Liver (tissue), 9 donors: ENCODE data around the gene OR52K2. TPM values are rescaled to one million over a fixed set of nuclear protein-coding genes. Genes with fewer than 3 reads are reported as not detected.

Source experiments
- DNase-seq: peaks from one replicate; pipeline ENCODE4 v3.0.0-alpha.2; 2017; ENCODE audit warnings: low spot score
- H3K27ac ChIP-seq, 2 donors: one replicate each; pipeline ENCODE4 v1.7.0; 2013; ENCODE audit warnings: inconsistent platforms in 2 of 2, low read length in 2 of 2, control low read depth in 1 of 2, low read depth in 1 of 2, mild to moderate bottlenecking in 1 of 2
- H3K27me3 ChIP-seq, 4 donors: one replicate each; pipeline versions ENCODE4 v1.6.1 to v1.7.0; 2013; ENCODE audit warnings: low read length in 3 of 4, inconsistent platforms in 1 of 4, mild to moderate bottlenecking in 1 of 4, moderate library complexity in 1 of 4; ENCODE audit not compliant: control insufficient read depth in 4 of 4, insufficient read depth in 4 of 4
- H3K36me3 ChIP-seq, 4 donors: one replicate each; pipeline versions ENCODE4 v1.6.1 to v1.7.0; 2013; ENCODE audit warnings: low read length in 3 of 4, mild to moderate bottlenecking in 3 of 4, low read depth in 1 of 4, moderate library complexity in 1 of 4; ENCODE audit not compliant: control insufficient read depth in 4 of 4, insufficient read depth in 3 of 4
- H3K4me1 ChIP-seq, 4 donors: one replicate each; pipeline versions ENCODE4 v1.6.1 to v1.7.0; 2013; ENCODE audit warnings: low read length in 3 of 4, mild to moderate bottlenecking in 3 of 4, moderate library complexity in 1 of 4; ENCODE audit not compliant: control insufficient read depth in 4 of 4, insufficient read depth in 4 of 4
- H3K4me3 ChIP-seq, 3 donors: one replicate each; pipeline versions ENCODE4 v1.6.1 to v1.7.0; 2013; ENCODE audit warnings: low read length in 3 of 3, control low read depth in 1 of 3, low read depth in 1 of 3, mild to moderate bottlenecking in 1 of 3
- H3K9ac ChIP-seq, 2 donors: one replicate each; pipeline ENCODE4 v1.7.0; 2013; ENCODE audit warnings: low read length in 2 of 2, mild to moderate bottlenecking in 2 of 2, moderate library complexity in 2 of 2, control low read depth in 1 of 2, low read depth in 1 of 2
- H3K9me3 ChIP-seq, 4 donors: one replicate each; pipeline versions ENCODE4 v1.6.1 to v1.7.0; 2013; ENCODE audit warnings: low read length in 3 of 4; ENCODE audit not compliant: control insufficient read depth in 4 of 4
- ATF3 ChIP-seq: IDR thresholded peaks from 2 replicates; pipeline ENCODE4 v1.6.1; 2016; ENCODE audit warnings: antibody characterized with exemption
- CTCF ChIP-seq: fragments of 150-350 bp; IDR thresholded peaks from 2 replicates; pipeline ENCODE4 v1.5.1; 2017; ENCODE audit warnings: improper control_type of control experiment, low read depth, low read length; ENCODE audit not compliant: missing input control
- FOXA1 ChIP-seq: IDR thresholded peaks from 2 replicates; pipeline ENCODE4 v1.6.1; 2016; ENCODE audit warnings: antibody characterized with exemption
- FOXA2 ChIP-seq: IDR thresholded peaks from 2 replicates; pipeline ENCODE4 v1.6.1; 2016; ENCODE audit warnings: antibody characterized with exemption
- GABPA ChIP-seq, 2 donors: IDR thresholded peaks in 1 of 2; conservative IDR thresholded peaks in 1 of 2; 2 replicates each; pipeline ENCODE4 v1.6.1; 2016; ENCODE audit warnings: antibody characterized with exemption in 2 of 2, mild to moderate bottlenecking in 1 of 2, moderate library complexity in 1 of 2
- HNF4A ChIP-seq, 2 donors: conservative IDR thresholded peaks; 2 replicates each; pipeline ENCODE4 v1.6.1; 2016; ENCODE audit warnings: antibody characterized with exemption in 2 of 2, mild to moderate bottlenecking in 2 of 2
- JUND ChIP-seq, 2 donors: IDR thresholded peaks; 2 replicates each; pipeline ENCODE4 v1.6.1; 2016; ENCODE audit warnings: antibody characterized with exemption in 2 of 2
- MAX ChIP-seq: IDR thresholded peaks from 2 replicates; pipeline ENCODE4 v1.6.1; 2016; ENCODE audit warnings: antibody characterized with exemption
- NR2F2 ChIP-seq: IDR thresholded peaks from 2 replicates; pipeline ENCODE4 v1.6.1; 2016; ENCODE audit warnings: antibody characterized with exemption
- REST ChIP-seq: IDR thresholded peaks from 2 replicates; pipeline ENCODE4 v1.6.1; 2016; ENCODE audit warnings: antibody characterized with exemption, mild to moderate bottlenecking
- SP1 ChIP-seq: IDR thresholded peaks from 2 replicates; pipeline ENCODE4 v1.6.1; 2018; ENCODE audit warnings: antibody characterized with exemption, mild to moderate bottlenecking
- TAF1 ChIP-seq: conservative IDR thresholded peaks from 2 replicates; pipeline ENCODE4 v1.6.1; 2016; ENCODE audit warnings: antibody characterized with exemption, mild to moderate bottlenecking
- YY1 ChIP-seq: IDR thresholded peaks from 2 replicates; pipeline ENCODE4 v1.6.1; 2016; ENCODE audit warnings: antibody characterized with exemption, mild to moderate bottlenecking
- ZBTB33 ChIP-seq: IDR thresholded peaks from 2 replicates; pipeline ENCODE4 v1.6.1; 2016; ENCODE audit warnings: antibody characterized with exemption
- polyA plus RNA-seq, 2 donors: library from polyadenylated mRNA; stranded (reverse) in 1 of 2; unstranded in 1 of 2; fragments of 200-250 nt in 1 of 2; fragments of >200 nt in 1 of 2; fragmentation: Nextera tagmentation in 1 of 2; extraction: Ambion mirVana in 1 of 2; gene quantifications; one replicate each; pipeline versions ENCODE4 v1.2.1 to v1.2.3, GENCODE V29; 2013 to 2015
- total RNA-seq, 2 donors: library from RNA; depleted of rRNA; stranded (reverse); fragments of >200 nt; gene quantifications; one replicate each; pipeline ENCODE4 v1.2.3, GENCODE V29; 2014
- donor health status: healthy.
- donor health status: healthy.
- donor health status: healthy.
- donor health status: healthy.
- donor health status: healthy.

Gene OR52K2
- total and polyA plus RNA-seq, 4 donors: 0.15 TPM; not detected in 3

- TF ChIP-seq MAX: no peak
Observed at GRCh38 chr11:4480577-4481239, 31.6 kb downstream of the OR52K2 start (continued).

- H3K27ac ChIP-seq: no peak overlapping the region
- DNase-seq: no peak
- no peaks in the 10 kb centered on the region for H3K27me3 ChIP-seq
- H3K4me3 ChIP-seq: no peak overlapping the region
- TF ChIP-seq MAX (no peak), SP1 (no peak), JUND (IDR thresholded peaks at IDR 0.05) (no peak), YY1 (no peak), REST (no peak), ZBTB33 (no peak), NR2F2 (no peak), TAF1 (no peak), HNF4A (conservative IDR thresholded peaks at IDR 0.05) (no peak), CTCF (no peak), FOXA1 (no peak), GABPA (IDR thresholded peaks at IDR 0.05 in 1 of 2, conservative IDR thresholded peaks at IDR 0.05 in 1 of 2) (no peak), ATF3 (no peak), FOXA2 (no peak)
- no peaks in the 10 kb centered on the region for H3K36me3 ChIP-seq
- H3K9me3 ChIP-seq: no peaks in the 10 kb centered on the region
- H3K9ac ChIP-seq: no peak overlapping the region
- no peaks in the 10 kb centered on the region for H3K4me1 ChIP-seq
Observed at GRCh38 chr11:4481240-4481582, 32.1 kb downstream of the OR52K2 start.
